Activated T-cell treated with anti-CD3 and anti-CD28 coated beads for 1 hour (primary cell): Measurements from ENCODE around the gene RGS18.
"Not testable (repeated sequence)": the region's sequence is repeated elsewhere in the genome, so short reads cannot be mapped to it uniquely, and the experiment has no call there.

Source experiments
- DNase-seq: peaks from one replicate; pipeline ENCODE4 v3.0.0-alpha.2; 2020; ENCODE audit warnings: low read depth

RGS18 gene

GRCh38 chr1:192167011-192167410 is 8.7 kb downstream of the RGS18 start:
- no peak for DNase-seq

GRCh38 chr1:192167911-192168700 is 9.8 kb downstream of the RGS18 start:
- no peak for DNase-seq

DNA sequence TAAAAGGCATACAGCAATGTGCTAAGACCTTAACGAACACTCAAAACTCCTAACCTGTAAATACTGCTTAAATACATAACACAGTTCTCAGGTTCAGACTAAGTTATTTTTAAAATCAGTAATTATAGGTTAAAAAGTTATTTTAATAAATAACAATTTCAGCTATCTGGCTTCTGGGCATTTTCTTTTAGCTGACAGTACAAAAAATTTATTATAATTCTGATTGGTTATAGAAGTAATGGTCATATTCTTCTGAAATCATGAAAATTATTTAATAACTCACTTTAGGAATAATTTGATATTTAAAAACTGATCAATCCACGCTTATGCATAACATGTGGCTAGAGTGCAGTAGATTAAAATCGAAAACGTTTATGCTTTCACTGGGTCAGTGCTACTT is 10.7 kb downstream of the RGS18 start:
- no peak for DNase-seq

GRCh38 chr1:192170196-192170984 is 12.1 kb downstream of the RGS18 start:
- no peak for DNase-seq

DNA sequence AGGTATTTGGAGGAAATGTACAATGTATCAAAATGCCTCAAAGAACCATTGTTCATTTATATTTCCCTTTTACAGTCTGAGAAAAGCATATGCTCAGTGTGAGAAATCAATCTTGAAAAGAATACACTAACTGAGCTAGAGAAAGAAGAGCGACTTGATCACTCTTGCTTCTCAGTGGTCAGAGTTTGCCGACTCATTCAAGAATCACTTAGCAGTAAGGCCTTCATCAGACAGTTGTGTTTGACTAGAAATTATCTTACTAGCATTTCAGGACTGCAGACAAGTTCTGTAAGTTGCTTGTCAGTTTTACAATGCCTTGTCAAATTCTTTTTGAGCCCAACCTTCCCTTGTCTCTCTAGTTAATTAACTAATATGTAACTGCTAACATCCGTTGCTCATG is 12.9 kb downstream of the RGS18 start:
- DNase-seq, result no peak

- DNase-seq, result no peak
Observed at GRCh38 chr1:192175971-192176370, 17.7 kb downstream of the RGS18 start.

DNA sequence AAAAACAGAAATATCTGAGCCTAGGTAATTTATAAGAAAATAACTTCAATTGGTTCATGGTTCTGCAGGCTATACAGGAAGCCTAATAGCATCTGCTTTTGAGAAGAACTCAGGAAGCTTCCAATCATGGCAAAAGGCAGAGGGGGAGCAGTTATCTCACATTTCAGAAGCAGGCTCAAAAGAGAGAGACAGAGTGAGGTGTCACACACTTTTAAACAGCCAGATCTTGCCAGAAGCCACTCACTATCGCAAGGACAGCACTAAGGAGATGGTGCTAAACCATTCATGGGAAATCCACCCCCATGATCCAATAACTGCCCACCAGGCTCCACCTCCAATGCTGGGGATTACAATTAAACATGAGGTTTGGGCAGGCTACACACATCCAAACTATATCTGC is 25.5 kb downstream of the RGS18 start:
- DNase-seq, result no peak

DNA sequence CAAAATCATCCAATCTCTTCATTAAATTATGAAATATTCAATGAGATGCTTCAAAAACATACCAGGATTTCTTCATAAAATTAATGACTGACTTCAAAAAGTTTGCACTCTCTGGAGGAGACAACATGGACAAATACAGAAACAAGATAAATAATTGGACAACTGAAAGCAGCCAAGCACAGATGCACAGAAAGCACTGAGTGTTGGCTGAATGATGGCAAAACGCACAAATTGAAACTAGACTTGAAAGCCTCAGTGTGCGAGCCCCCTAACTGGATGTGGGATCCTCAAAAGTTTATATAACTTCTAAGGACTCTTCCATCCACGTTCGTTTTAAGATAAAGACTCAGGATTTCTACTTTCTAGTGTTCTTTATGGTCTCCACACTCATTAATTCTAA is 27.9 kb downstream of the RGS18 start:
- no peak for DNase-seq

GRCh38 chr1:192190066-192190465 is 31.8 kb downstream of the RGS18 start:
- DNase-seq, result no peak

- DNase-seq, result no peak
Observed at GRCh38 chr1:192201303-192201702, 43.0 kb downstream of the RGS18 start.

DNA sequence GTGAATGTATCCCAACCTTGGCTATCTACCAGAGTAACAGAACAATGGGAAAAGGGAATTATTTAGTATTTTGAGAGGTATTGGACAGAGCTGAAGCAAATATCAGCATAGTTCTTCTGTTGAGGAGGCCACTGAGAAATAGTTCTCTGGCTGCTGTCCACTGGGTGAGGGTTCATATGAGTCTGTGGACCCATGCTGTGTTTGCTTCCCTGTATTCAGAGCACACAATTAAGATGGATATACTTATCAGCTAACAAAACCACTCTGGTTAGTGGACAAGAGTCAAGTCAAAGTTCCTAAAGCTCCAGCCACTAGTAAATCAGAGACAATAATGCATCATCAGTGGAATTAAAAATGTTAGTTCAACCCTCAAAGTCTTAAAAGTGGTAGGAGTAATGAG is 66.1 kb downstream of the RGS18 start:
- no peak for DNase-seq

GRCh38 chr1:192224846-192225245 is 66.6 kb downstream of the RGS18 start:
- DNase-seq, result no peak

- no peak for DNase-seq
Observed at GRCh38 chr1:192225266-192225665, 67.0 kb downstream of the RGS18 start.

DNA sequence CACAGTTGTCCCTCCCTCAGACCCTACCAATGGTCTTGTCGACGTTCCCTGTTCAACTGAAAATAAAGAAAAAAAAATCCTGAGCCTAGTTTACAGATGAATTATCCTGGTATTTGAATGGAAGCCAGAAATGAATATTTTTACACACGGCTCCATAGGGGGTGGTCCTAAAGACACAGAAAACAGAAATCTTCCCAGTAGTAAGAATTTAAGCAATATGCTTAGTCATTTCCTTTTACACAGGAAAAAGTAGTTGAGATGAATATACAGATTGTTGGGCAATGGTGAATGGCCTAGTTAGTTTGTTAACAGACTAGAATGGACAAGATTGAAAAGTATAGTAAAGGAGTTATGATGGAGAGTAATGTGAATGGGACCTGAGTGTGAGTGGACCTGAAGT is 67.4 kb downstream of the RGS18 start:
- no peak for DNase-seq

DNA sequence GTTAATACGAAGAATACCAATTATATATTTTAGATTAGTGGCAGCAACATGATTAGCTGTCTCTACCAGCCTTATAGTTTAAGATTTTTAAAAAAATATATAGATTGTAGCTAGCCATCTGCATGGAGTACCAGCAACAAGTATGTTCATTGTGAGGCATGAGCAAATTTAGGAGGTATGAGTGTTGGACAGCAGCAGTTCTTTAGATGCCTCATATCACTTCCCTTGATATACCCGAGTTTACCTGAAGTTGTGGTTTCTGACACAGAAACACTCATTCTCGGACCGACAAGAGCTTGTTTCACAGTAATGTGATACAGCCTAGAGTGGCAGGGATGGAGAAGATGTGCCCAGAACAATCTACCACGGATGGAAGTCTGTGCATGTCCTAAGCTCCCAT is 69.1 kb downstream of the RGS18 start:
- no peak for DNase-seq

- not testable (repeated sequence) for DNase-seq
Observed at GRCh38 chr1:192227980-192228379, 69.7 kb downstream of the RGS18 start.

DNA sequence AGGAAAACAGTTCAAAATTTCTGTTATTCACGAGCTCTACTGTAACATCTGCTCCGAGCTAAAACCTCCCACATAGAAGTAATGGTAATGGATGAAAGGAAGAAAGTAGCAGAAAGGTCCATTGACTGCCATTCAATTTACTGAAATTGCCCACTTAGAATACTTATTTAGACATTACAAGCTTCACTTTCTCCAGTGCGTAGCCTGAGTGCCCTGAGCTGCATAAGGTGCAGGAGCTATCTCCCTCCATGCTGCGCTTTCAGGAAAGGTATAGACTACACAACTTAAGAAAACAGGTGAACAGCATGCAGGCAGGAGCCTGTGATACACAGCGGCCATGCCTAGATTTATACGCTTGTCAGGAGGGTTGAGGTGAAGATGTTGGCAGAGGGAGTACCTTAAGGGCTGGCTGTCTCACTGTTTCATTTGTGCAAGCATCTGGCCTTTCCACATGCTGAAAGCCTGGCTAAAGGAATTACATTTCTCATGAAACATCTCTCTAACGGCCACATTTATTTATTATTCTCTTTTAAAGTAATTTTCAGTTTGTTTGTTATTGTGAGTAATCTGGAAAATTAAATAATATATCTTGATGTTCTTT is 74.7 kb downstream of the RGS18 start:
- no peak for DNase-seq

GRCh38 chr1:192235127-192235526 is 76.9 kb downstream of the RGS18 start:
- no peak for DNase-seq
